Measurements from ENCODE around the gene CALB2.

CALB2 gene

DNA sequence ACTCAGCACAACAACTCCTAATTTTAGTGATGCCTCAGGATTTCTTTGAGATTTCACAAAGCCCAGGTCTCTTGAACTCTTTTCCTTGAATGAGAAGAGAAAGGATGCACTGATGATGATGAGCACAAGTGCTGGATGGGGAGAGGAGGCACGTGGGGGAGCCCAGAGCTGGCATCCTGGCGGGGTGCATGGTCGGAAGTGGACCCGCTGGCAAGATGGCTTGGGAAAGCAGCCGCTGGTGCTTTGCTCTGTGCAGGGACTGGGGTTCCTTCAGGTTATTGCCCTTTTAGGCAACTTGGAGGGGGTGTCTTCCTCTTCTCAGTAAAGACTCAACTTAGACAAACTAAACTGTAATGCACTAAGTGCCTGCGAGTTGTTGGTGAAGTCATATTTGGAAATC lies 22.3 kb downstream of the CALB2 start:
- TF ChIP-seq, protein P1, sequence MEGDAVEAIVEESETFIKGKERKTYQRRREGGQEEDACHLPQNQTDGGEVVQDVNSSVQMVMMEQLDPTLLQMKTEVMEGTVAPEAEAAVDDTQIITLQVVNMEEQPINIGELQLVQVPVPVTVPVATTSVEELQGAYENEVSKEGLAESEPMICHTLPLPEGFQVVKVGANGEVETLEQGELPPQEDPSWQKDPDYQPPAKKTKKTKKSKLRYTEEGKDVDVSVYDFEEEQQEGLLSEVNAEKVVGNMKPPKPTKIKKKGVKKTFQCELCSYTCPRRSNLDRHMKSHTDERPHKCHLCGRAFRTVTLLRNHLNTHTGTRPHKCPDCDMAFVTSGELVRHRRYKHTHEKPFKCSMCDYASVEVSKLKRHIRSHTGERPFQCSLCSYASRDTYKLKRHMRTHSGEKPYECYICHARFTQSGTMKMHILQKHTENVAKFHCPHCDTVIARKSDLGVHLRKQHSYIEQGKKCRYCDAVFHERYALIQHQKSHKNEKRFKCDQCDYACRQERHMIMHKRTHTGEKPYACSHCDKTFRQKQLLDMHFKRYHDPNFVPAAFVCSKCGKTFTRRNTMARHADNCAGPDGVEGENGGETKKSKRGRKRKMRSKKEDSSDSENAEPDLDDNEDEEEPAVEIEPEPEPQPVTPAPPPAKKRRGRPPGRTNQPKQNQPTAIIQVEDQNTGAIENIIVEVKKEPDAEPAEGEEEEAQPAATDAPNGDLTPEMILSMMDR (IDR thresholded peaks at IDR 0.05; ENCODE audit: low read depth, low read length, missing control alignments): no peak
- no peak for DNase-seq (ENCODE audit: low read depth)
- in situ Hi-C loops (cut with HindIII; ENCODE audit: low sequenced_read_pairs): no loop called here
- no peak overlapping the region for H3K4me3 ChIP-seq (ENCODE audit: low read depth, low read length)

DNA sequence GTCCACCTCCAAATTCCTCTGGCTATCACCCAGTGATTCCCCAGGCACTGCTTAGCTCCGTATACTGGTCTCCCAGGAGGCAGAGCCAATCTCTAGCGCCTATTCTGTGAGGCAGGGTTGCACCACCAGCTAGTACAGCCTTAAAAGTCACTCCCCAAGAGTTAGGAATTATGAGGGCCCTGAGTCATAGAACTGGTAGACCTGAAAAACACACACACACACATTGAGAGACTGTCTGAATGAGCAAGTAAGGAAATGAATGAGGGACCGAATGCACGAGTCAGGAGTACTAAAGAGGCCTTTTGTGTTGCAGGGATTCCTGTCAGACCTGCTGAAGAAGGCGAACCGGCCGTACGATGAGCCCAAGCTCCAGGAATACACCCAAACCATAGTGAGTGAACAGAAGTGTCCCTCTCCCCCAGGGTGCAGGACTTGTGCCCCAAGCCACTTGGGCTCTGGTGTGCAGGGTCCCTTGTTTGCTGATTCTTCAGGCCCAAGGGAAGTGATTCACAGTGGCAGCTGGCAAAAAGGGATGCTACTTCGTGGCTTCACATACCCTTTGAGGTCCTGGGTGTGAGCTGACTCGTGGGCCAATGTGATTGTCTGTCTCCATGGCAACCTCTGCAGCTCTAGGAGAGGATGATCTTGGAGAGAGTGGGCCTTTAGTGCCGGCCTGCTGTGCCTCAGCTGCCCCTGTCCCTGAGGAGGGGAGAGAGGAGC lies 24.7 kb downstream of the CALB2 start:
- TF ChIP-seq, protein P1 (IDR thresholded peaks at IDR 0.05; ENCODE audit: low read depth, low read length, missing control alignments): no peak
- DNase-seq (ENCODE audit: low read depth): no peak
- no peak overlapping the region for H3K4me3 ChIP-seq (ENCODE audit: low read depth, low read length)
- in situ Hi-C loops (cut with HindIII; ENCODE audit: low sequenced_read_pairs): no loop called here

- TF ChIP-seq, protein P1 (IDR thresholded peaks at IDR 0.05; ENCODE audit: low read depth, low read length, missing control alignments): no peak
- H3K4me3 ChIP-seq (ENCODE audit: low read depth, low read length): no peak overlapping the region
- in situ Hi-C loops (cut with HindIII; ENCODE audit: low sequenced_read_pairs): no loop called here
- DNase-seq (ENCODE audit: low read depth): no peak
These were observed 25.7 kb downstream of the CALB2 start for GRCh38 chr16:71384073-71384724.

DNA sequence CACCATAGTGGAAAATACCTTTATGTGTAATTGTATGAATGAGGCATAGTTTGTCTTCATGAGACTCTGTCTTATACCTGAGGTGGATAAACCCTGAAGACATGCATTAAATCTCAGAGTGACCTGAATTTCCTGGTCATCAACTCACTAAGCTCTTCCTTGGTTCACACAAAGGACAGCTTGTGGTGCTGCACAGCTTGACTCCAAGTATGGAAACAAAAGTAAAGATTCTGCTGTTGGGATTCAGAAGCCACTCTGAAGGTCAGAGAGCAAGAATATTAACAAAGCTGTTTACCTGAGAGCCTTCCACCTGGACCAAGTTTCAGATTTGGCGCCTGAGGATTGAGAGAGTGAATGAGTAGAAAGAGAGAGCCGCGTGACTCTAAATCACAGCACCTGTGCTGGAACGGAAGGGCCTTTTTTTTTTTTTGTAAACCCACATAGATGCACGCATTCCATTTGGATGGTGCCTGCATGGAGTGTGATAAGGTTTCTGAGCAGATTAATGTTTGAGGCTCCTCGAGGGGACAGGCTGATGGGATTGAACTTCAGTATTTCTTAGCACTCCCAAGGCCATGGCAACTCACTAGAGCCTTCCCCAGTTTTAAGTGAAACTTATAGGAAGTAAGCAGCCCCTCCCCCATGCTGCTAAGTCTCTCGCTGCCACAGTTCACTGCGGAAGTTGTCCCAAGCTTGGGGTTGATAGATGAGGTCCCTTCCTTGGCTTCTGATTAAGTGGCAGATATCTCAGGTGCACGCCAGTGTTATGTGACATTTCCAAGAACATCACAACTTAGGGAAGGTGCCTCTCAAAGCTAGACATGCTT lies 28.7 kb downstream of the CALB2 start:
- in situ Hi-C loops (cut with HindIII; ENCODE audit: low sequenced_read_pairs): no loop called here
- no peak overlapping the region for H3K4me3 ChIP-seq (ENCODE audit: low read depth, low read length)
- no peak for DNase-seq (ENCODE audit: low read depth)
- TF ChIP-seq, protein P1 (IDR thresholded peaks at IDR 0.05; ENCODE audit: low read depth, low read length, missing control alignments): no peak

DNA sequence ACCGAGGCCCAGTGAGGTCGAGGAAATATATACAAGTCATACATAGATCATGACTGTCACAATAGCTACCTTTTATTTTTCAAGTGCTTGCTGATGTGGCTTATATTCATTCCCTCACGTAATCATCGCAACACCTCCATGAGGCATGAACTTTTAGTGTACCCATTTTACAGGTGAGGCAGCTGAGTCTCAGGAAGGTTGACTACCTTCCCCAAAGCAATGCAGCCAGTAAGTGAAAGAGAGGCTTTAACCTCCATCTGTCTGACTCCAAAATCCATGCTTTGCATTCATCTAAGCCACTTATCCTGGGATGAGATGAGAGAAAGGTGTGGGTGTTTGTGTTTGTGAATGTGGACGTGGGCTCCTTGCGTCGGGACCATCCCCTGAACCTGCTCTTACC lies 30.8 kb downstream of the CALB2 start:
- no peak for DNase-seq (ENCODE audit: low read depth)
- no peak overlapping the region for H3K4me3 ChIP-seq (ENCODE audit: low read depth, low read length)
- TF ChIP-seq, protein P1 (IDR thresholded peaks at IDR 0.05; ENCODE audit: low read depth, low read length, missing control alignments): no peak
- in situ Hi-C loops (cut with HindIII; ENCODE audit: low sequenced_read_pairs): no loop called here

DNA sequence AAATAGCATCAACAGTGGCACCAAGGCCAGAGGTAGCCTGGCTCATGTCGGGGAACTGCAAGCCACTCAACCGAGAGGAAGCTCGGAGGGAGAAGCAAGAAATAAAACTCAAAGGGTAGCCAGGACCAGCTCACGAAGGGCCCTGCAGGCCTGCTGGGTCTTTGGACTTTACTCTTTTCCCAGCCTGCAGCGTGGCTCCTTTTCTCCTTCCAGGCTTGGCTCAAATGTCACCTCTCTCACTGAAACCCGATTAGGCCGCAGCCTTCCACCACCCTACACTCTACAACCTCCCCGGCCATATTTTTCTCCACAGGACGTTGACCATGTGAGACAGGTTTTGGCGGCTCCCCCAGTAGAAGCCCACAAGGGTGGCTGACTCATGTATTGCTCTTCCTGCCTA lies 38.1 kb downstream of the CALB2 start:
- TF ChIP-seq, protein P1 (IDR thresholded peaks at IDR 0.05; ENCODE audit: low read depth, low read length, missing control alignments): no peak
- in situ Hi-C loops (cut with HindIII; ENCODE audit: low sequenced_read_pairs): no loop called here
- no peak for DNase-seq (ENCODE audit: low read depth)
- H3K4me3 ChIP-seq (ENCODE audit: low read depth, low read length): no peak overlapping the region
